Loucy (cell line): ENCODE measurements around the gene GARIN5A.

Experiments used
- EZH2phosphoT487 ChIP-seq: fragments of 200-600 bp; IDR thresholded peaks from 2 replicates; pipeline ENCODE4 v1.6.1; 2018; ENCODE audit warnings: antibody characterized with exemption, mild to moderate bottlenecking, moderate library complexity, borderline replicate concordance
- TF ChIP-seq, protein P1 (sequence below): fragments of 200-600 bp; sonication (generic); conservative IDR thresholded peaks from 2 replicates; pipeline ENCODE4 v1.5.1; 2014; ENCODE audit warnings: mild to moderate bottlenecking, antibody characterized with exemption, low read length

DNA sequence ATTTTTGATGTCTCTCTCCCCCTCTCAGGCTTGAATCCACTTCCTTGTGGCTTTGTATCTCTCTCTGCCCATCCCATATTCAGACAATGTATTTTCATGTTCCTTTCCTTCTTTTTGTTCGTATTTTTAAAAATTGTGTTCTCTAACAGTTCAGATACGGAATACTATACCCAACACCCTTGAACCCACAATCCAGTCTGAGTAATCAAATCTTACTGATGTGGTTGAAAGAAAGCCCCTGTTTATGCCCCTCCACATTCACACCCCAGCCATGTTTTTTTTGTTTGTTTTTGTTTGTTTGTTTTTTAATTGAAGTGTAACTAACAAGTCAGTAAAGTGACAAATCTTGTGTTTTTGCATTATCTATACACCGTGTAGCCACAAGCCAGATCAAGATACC lies 56.5 kb downstream of the GARIN5A start:
- TF ChIP-seq, protein P1, sequence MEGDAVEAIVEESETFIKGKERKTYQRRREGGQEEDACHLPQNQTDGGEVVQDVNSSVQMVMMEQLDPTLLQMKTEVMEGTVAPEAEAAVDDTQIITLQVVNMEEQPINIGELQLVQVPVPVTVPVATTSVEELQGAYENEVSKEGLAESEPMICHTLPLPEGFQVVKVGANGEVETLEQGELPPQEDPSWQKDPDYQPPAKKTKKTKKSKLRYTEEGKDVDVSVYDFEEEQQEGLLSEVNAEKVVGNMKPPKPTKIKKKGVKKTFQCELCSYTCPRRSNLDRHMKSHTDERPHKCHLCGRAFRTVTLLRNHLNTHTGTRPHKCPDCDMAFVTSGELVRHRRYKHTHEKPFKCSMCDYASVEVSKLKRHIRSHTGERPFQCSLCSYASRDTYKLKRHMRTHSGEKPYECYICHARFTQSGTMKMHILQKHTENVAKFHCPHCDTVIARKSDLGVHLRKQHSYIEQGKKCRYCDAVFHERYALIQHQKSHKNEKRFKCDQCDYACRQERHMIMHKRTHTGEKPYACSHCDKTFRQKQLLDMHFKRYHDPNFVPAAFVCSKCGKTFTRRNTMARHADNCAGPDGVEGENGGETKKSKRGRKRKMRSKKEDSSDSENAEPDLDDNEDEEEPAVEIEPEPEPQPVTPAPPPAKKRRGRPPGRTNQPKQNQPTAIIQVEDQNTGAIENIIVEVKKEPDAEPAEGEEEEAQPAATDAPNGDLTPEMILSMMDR = no peak
- no peak for TF ChIP-seq EZH2phosphoT487
